ENCODE results near the gene UBE2F.

DNA sequence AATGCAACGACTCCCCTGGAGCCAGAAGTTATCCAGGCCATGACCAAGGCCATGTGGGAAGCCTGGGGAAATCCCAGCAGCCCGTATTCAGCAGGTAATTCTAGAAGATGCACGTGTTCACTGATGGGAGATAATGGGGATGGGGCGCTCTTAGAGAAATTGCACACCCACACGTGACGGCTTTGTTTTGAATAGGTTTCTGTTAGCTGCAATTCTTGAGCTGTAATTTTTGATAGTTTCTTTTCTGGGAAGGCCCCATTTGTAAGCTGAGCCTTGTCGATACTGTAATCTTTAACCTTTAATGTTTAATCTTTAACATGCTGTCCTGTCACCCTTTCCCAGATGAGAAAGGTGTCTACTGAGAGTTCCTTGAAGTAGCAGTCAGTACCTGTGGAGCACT is 97.6 kb downstream of the UBE2F start:
- TF ChIP-seq CTCF (IDR thresholded peaks at IDR 0.05 in 8 of 11, conservative IDR thresholded peaks at IDR 0.05 in 3 of 11): no peak
- TF ChIP-seq POLR2A (IDR thresholded peaks at IDR 0.05): no peak
